ENCODE measurements around the gene LSAMP. TPM values are rescaled to one million over a fixed set of nuclear protein-coding genes. Genes with fewer than 3 reads are reported as not detected.

The LSAMP gene
- total and polyA plus RNA-seq, 3 donors from 2014 or later = 3.1 to 10.3 (median 9.1) TPM

DNA sequence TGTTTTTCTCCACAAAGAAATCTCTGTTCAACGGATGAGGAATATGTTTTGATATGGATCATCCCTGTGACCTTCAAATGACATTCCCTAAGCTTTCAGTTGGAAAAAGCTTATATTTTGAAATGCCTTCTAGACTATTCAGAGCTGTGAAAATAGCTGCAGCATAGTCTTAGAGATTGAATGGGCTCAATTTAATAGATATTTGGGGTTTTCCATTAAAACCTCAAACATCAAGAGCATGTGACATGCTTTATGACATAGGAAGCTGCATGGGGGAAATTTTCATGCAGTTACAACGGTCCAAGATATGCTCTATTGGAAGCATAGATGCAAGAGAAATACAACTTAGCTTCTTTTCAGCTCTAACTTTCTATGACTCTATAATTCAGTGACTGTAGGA, 102.8 kb downstream of the LSAMP start:
- Histone ChIP-seq H3K27me3 (no peaks in the 10 kb centered on the region), H3K4me1 (no peaks in the 10 kb centered on the region), H3K4me3 (no peak overlapping the region), H3K27ac (no peak overlapping the region), H3K36me3 (ENCODE audit: low read depth, missing control alignments) (no peaks in the 10 kb centered on the region), H3K9me3 (no peaks in the 10 kb centered on the region)
- DNase-seq = no peak
- intact Hi-C loops (cut with DNase I; ENCODE audit: low total_unique reads) = no loop called here
- no peak for TF ChIP-seq POLR2A (IDR thresholded peaks at IDR 0.05)
- TF ChIP-seq, protein P1, sequence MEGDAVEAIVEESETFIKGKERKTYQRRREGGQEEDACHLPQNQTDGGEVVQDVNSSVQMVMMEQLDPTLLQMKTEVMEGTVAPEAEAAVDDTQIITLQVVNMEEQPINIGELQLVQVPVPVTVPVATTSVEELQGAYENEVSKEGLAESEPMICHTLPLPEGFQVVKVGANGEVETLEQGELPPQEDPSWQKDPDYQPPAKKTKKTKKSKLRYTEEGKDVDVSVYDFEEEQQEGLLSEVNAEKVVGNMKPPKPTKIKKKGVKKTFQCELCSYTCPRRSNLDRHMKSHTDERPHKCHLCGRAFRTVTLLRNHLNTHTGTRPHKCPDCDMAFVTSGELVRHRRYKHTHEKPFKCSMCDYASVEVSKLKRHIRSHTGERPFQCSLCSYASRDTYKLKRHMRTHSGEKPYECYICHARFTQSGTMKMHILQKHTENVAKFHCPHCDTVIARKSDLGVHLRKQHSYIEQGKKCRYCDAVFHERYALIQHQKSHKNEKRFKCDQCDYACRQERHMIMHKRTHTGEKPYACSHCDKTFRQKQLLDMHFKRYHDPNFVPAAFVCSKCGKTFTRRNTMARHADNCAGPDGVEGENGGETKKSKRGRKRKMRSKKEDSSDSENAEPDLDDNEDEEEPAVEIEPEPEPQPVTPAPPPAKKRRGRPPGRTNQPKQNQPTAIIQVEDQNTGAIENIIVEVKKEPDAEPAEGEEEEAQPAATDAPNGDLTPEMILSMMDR (IDR thresholded peaks at IDR 0.05) = no peak
- 65 to 68% methylated on average over 2 of the region's 2 CpGs for WGBS, 2 donors

DNA sequence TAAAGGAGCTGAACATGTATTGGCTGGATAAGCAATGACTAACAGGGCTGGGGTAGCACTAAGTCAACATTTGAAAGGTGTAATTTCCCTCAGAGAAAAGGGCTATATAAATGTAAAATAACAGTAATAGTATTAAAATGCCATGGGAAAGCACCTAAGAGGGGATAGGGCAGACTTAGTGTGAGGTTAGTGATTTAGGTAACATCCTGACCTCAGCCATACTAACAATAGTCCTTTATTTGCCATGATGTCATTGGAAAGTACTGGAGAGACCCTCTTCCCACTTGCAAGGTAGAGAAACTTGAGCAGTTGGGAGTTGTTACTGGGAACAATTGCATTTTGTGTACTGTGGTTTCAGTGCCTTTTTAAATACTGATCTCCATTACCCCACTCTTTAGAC, 103.4 kb downstream of the LSAMP start:
- Histone ChIP-seq H3K4me3 (no peak overlapping the region), H3K36me3 (ENCODE audit: low read depth, missing control alignments) (no peaks in the 10 kb centered on the region), H3K27me3 (no peaks in the 10 kb centered on the region), H3K4me1 (no peaks in the 10 kb centered on the region), H3K9me3 (no peaks in the 10 kb centered on the region), H3K27ac (no peak overlapping the region)
- TF ChIP-seq, protein P1 (IDR thresholded peaks at IDR 0.05) = no peak
- no peak for TF ChIP-seq POLR2A (IDR thresholded peaks at IDR 0.05)
- DNase-seq = no peak
- intact Hi-C loops (cut with DNase I; ENCODE audit: low total_unique reads) = no loop called here

DNA sequence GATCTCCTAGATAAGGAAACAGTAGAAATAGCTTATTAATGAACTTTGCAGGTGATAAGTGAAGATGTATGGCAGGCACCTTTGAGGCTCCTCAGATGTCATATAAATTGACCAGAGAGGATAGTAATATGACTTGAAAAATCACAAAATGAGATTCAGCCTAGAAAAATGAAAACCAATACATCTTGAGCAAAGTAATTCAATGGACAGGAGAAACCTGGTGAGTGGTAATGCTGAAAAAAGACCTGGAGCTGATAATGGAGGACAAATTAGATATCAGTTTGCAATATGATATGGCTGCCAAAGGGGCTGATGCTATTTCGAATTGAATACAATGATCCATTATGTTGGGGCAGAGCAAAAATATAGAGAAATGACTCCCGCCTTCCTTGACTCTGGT, 103.9 kb downstream of the LSAMP start:
- no peaks in the 10 kb centered on the region for H3K36me3 ChIP-seq (ENCODE audit: low read depth, missing control alignments)
- no peaks in the 10 kb centered on the region for H3K4me1 ChIP-seq
- H3K4me3 ChIP-seq = no peak overlapping the region
- no peaks in the 10 kb centered on the region for H3K9me3 ChIP-seq
- no peak overlapping the region for H3K27ac ChIP-seq
- no peak for TF ChIP-seq POLR2A (IDR thresholded peaks at IDR 0.05)
- TF ChIP-seq, protein P1 (IDR thresholded peaks at IDR 0.05) = no peak
- H3K27me3 ChIP-seq = no peaks in the 10 kb centered on the region
- DNase-seq = no peak
- 77 to 91% methylated on average over 2 of the region's 2 CpGs for WGBS, 2 donors
- intact Hi-C loops (cut with DNase I; ENCODE audit: low total_unique reads) = no loop called here

DNA sequence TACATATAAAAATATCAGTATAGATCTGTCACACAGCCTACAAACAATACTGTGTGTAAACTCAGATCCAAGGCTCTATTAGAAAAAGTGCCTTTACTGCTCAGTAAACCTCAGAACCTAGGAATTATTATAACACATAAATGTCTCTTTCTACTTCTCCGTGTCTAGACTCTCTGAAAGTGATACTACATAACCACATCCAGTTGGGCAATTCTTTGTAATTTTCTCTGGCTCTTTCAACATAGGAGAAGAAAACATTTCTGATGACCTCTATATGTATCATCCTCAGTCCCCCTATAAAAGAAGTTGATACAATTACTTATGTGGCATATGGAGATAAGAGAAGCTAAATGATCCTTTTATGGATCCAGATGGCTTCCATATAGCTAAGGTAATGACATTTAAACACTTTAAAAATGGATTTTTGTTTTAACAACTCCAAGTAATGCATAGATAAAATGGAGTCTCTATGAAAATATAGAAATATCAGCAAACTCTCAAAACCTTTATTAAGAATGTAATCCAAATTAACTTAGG, 104.5 kb downstream of the LSAMP start:
- Histone ChIP-seq H3K27ac (no peak overlapping the region), H3K4me3 (no peak overlapping the region), H3K36me3 (ENCODE audit: low read depth, missing control alignments) (no peaks in the 10 kb centered on the region), H3K27me3 (no peaks in the 10 kb centered on the region), H3K4me1 (no peaks in the 10 kb centered on the region), H3K9me3 (no peaks in the 10 kb centered on the region)
- DNase-seq = no peak
- intact Hi-C loops (cut with DNase I; ENCODE audit: low total_unique reads) = no loop called here
- no peak for TF ChIP-seq POLR2A (IDR thresholded peaks at IDR 0.05)
- TF ChIP-seq, protein P1 (IDR thresholded peaks at IDR 0.05) = no peak
- WGBS, 2 donors = 83 to 84% methylated on average over 1 of the region's 1 CpG

DNA sequence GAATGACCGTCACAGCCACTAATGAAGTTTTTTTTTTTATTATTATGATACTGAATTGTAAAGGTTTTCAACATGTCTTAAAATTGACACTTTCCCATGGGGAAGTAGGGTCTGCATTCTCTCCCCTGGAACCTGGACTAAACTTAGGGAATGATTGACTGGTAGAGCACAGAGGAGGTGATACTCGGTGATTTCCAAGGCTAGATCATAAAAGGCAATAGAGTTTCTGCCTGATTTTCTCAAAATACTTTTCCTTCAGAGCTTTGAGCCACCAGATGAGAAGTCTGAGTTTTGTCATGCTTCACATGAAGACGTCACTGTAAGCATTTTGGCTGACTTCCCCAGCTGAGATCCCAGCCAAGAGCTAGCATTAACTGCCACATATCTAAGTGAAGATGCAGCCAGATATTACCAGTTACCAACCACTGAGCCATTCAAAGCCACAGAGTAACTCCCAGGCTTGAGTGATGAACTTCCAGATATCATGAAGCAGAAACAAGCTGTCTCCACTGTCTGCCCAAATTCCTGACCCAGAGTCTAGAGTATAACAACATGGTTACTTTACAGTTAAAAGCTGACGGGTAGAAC, 105.8 kb downstream of the LSAMP start:
- Histone ChIP-seq H3K4me3 (no peak overlapping the region), H3K4me1 (no peaks in the 10 kb centered on the region), H3K27ac (no peak overlapping the region), H3K27me3 (no peaks in the 10 kb centered on the region), H3K36me3 (ENCODE audit: low read depth, missing control alignments) (no peaks in the 10 kb centered on the region), H3K9me3 (no peaks in the 10 kb centered on the region)
- 61 to 75% methylated on average over 4 of the region's 4 CpGs for WGBS, 2 donors
- DNase-seq = no peak
- no peak for TF ChIP-seq POLR2A (IDR thresholded peaks at IDR 0.05)
- TF ChIP-seq, protein P1 (IDR thresholded peaks at IDR 0.05) = no peak
- intact Hi-C loops (cut with DNase I; ENCODE audit: low total_unique reads) = no loop called here
